ENCODE measurements around the gene PDGFRB. TPM values are rescaled to one million over a fixed set of nuclear protein-coding genes. Genes with fewer than 3 reads are reported as not detected.

Gene PDGFRB
- total RNA-seq, 1 donor from 2014 or later = 89.3 TPM

DNA sequence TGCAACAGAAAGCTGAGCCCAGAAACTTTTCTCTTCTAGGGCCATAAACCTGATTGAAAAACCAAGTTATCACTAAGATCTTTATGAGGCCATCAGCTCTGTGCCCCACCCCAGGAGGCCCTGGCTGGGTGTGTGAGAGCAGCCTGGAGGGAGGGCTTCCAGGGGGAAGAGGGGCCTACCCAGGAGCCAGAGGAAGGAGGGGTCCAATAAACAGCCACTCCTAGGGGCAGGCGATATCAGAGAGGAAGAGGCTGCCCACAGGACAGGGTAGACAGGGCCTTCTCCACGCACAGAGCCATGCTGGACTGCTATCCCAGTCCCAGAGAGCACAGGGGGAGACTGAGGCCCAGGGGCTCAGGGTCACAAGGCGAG lies 6.5 kb upstream of the PDGFRB start:
- H3K27ac ChIP-seq = no peak overlapping the region
- H3K4me1 ChIP-seq = peaks cover 24% of the 10 kb centered on the region
- H3K27me3 ChIP-seq (ENCODE audit: low read depth) = peaks cover 11% of the 10 kb centered on the region
- intact Hi-C loops (cut with DNase I) = no loop called here
- TF ChIP-seq, protein P1, sequence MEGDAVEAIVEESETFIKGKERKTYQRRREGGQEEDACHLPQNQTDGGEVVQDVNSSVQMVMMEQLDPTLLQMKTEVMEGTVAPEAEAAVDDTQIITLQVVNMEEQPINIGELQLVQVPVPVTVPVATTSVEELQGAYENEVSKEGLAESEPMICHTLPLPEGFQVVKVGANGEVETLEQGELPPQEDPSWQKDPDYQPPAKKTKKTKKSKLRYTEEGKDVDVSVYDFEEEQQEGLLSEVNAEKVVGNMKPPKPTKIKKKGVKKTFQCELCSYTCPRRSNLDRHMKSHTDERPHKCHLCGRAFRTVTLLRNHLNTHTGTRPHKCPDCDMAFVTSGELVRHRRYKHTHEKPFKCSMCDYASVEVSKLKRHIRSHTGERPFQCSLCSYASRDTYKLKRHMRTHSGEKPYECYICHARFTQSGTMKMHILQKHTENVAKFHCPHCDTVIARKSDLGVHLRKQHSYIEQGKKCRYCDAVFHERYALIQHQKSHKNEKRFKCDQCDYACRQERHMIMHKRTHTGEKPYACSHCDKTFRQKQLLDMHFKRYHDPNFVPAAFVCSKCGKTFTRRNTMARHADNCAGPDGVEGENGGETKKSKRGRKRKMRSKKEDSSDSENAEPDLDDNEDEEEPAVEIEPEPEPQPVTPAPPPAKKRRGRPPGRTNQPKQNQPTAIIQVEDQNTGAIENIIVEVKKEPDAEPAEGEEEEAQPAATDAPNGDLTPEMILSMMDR (IDR thresholded peaks at IDR 0.05) = no peak
- no peak overlapping the region for H3K4me3 ChIP-seq
- DNase-seq (no peak), ATAC-seq (no peak)
- no peaks in the 10 kb centered on the region for H3K36me3 ChIP-seq
- no peaks in the 10 kb centered on the region for H3K9me3 ChIP-seq

DNA sequence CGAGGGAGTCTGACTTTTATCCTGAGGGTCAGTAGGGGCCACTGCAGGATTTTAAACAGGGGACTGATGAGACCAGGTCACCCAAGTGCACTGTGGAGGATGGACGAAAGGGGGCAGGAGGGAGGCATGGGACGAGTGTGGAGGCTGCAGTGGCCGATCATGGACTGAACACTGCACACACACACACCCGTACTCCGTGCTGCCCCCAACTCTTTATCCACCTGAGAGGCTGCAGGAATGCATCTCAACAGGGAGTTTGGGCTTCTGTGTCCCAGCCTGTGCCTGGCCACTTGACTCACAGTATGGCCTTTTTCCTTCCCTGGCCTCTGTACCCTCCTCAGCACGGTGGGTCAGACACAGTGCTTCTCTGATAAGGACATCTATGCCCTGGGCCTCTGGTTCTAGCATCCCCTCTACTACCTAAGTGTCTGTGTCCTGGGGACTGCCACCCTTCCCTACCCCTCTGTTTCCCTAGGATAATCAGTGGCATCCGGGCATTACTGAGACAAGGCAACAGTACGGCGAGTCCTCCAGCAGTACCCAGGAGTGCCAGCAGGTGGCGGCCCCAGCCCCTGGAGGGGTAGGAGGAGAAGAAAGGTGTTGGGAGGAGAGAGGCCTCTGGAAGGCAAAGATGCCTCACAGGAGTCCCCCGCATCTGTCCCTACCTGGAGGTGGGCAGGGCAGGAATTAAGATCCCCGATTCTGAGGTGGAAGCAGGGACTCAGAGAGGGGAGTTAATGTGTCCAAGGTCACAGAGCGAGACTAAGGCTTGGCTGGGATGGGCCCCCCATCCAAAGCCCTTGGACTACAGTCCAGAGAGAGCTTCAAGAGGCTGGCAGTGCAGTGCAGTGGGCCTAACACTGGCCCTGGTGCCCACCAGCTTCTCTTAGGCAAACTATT lies 5.8 kb upstream of the PDGFRB start:
- no peak overlapping the region for H3K4me3 ChIP-seq
- H3K36me3 ChIP-seq = no peaks in the 10 kb centered on the region
- H3K27ac ChIP-seq = peak overlapping the region; percentile 37
- TF ChIP-seq, protein P1 (IDR thresholded peaks at IDR 0.05) = peak; percentile 93
- H3K27me3 ChIP-seq (ENCODE audit: low read depth) = peaks cover 5% of the 10 kb centered on the region
- H3K4me1 ChIP-seq = peaks cover 26% of the 10 kb centered on the region
- no peaks in the 10 kb centered on the region for H3K9me3 ChIP-seq
- ATAC-seq = peak; percentile 80 to 81
- intact Hi-C loops (cut with DNase I) = no loop called here
- DNase-seq = peak; percentile 79

DNA sequence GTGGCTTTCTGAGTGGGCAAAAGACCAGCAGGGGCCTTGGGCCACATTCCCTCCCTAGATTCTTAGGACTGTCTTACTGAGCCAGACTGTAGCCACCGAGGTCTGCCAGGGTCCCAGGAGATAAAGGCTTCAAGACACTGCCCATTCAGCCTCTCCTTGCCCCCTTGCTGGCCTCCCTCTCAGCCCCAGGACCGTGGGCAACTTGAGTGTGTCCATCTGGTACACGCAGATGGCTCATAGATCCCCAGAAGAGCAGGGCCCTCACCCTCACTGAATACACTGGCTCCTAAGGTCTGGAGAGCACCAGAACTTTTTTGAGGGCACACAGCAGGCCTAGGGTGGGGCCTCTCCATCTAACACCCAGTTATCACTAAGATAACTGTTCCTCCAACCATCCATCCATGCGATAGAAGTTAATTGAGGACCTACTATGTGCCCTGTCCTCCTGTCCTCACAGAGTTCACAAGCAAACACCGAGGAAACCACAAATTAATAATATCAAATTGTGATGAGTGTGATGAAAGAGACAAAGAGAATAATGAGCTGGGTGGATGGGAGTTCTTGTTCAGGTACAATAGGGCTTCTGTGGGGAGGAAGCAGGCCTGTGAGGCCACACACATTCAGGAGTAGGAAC lies 4.9 kb upstream of the PDGFRB start:
- intact Hi-C loops (cut with DNase I) = no loop called here
- ATAC-seq = no peak
- H3K36me3 ChIP-seq = no peaks in the 10 kb centered on the region

DNA sequence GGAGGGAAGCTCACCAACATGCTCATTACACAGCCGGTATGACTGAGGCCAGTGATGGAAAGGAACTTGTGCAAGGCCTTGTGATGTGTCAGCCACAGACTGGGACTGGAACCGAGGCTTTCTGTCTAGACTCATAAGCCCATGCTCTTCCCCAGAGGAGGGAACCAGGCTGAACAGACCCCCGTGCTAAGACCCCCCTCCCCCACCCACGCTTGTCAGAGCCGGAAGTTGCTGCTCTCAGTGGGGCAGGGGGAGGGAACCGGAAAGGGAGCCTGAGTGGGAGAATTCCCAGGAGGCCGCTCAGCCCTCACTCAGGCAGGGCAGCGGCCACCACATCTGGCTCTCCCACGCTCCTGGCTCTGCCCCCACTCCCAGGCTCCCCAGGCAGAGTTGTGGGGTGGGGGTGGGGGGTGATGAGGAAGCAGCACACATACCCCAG lies 4.1 kb upstream of the PDGFRB start:
- no peak for ATAC-seq
- TF ChIP-seq, protein P1 (IDR thresholded peaks at IDR 0.05) = no peak
- intact Hi-C loops (cut with DNase I) = no loop called here
- no peak overlapping the region for H3K4me3 ChIP-seq
- H3K27ac ChIP-seq = peak overlapping the region; percentile 70
- H3K36me3 ChIP-seq = no peaks in the 10 kb centered on the region
- H3K27me3 ChIP-seq (ENCODE audit: low read depth) = no peaks in the 10 kb centered on the region
- H3K9me3 ChIP-seq = no peaks in the 10 kb centered on the region
- H3K4me1 ChIP-seq = peaks cover 37% of the 10 kb centered on the region
- no peak for DNase-seq

More for the DNA sequence above, 4.9 kb upstream of the PDGFRB start:
- no peaks in the 10 kb centered on the region for H3K27me3 ChIP-seq (ENCODE audit: low read depth)
- peak overlapping the region; percentile 70 for H3K27ac ChIP-seq
- no peak for DNase-seq
- TF ChIP-seq, protein P1 (IDR thresholded peaks at IDR 0.05) = no peak
- peaks cover 35% of the 10 kb centered on the region for H3K4me1 ChIP-seq
- no peak overlapping the region for H3K4me3 ChIP-seq
- H3K9me3 ChIP-seq = no peaks in the 10 kb centered on the region

DNA sequence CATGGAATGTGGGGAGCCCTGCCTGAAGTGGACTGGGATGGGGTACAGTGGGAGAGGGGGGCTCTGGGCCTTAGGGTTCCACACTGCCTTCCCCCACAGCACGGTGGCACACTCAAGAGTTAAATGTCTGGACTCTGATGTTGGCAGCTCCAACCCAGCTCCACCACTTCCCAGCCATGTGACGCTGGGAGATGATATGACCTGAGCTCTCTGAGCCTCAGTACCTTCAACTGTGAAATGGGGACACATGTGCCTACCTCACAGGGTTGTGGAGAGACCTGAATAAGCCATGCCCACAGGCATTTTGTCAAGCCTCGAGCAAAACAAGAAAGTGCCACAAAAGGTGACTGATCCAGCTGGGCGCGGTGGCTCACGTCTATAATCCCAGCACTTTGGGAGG lies 3.4 kb upstream of the PDGFRB start:
- no peak overlapping the region for H3K4me3 ChIP-seq
- H3K36me3 ChIP-seq = no peaks in the 10 kb centered on the region
- DNase-seq = no peak
- H3K4me1 ChIP-seq = peaks cover 30% of the 10 kb centered on the region
- TF ChIP-seq, protein P1 (IDR thresholded peaks at IDR 0.05) = no peak
- no peak for ATAC-seq
- H3K27me3 ChIP-seq (ENCODE audit: low read depth) = no peaks in the 10 kb centered on the region
- no peaks in the 10 kb centered on the region for H3K9me3 ChIP-seq
- intact Hi-C loops (cut with DNase I) = no loop called here
- H3K27ac ChIP-seq = peak overlapping the region; percentile 70
